Measurements from ENCODE around the gene FBXO28. TPM values are rescaled to one million over a fixed set of nuclear protein-coding genes. Genes with fewer than 3 reads are reported as not detected.

The FBXO28 gene
- polyA plus RNA-seq, 1 donor (not counting 4 experiments of a cell fraction or from before 2014, with no cell fraction given) = 36.5 TPM

GRCh38 chr1:224090116-224090515 lies 23.8 kb upstream of the FBXO28 start:
- Histone ChIP-seq H2AFZ (ENCODE audit: control insufficient read depth, low read length) (no peak overlapping the region), H3K36me3 (ENCODE audit: control insufficient read depth in 2 of 2, extremely low read depth in 1 of 2, insufficient read depth in 2 of 2, low read length in 2 of 2) (no peaks in the 10 kb centered on the region), H3K9me1 (ENCODE audit: control insufficient read depth, extremely low read depth, insufficient read depth, low read length) (no peaks in the 10 kb centered on the region), H3K27me3 (ENCODE audit: control insufficient read depth, extremely low read depth, insufficient read depth, low read length) (no peaks in the 10 kb centered on the region), H3K79me2 (ENCODE audit: control insufficient read depth, insufficient read depth, low read length) (no peaks in the 10 kb centered on the region), H3K4me2 (ENCODE audit: control insufficient read depth, extremely low read depth, insufficient read depth, low read depth, low read length) (no peak overlapping the region), H3K27ac (ENCODE audit: control insufficient read depth, insufficient read depth, low read length) (no peak overlapping the region), H3K9me3 (ENCODE audit: control insufficient read depth, low read depth, low read length) (no peaks in the 10 kb centered on the region), H3K4me3 (ENCODE audit: control insufficient read depth in 2 of 3, extremely low read depth in 1 of 3, insufficient read depth in 2 of 3, low read depth in 1 of 3, low read length in 3 of 3) (no peak overlapping the region), H4K20me1 (ENCODE audit: control insufficient read depth, extremely low read depth, insufficient read depth, low read length) (no peaks in the 10 kb centered on the region), H3K9ac (ENCODE audit: control insufficient read depth, extremely low read depth, insufficient read depth, low read length) (no peak overlapping the region), H3K4me1 (ENCODE audit: control insufficient read depth, extremely low read depth, insufficient read depth, low read length) (no peaks in the 10 kb centered on the region)
- TF ChIP-seq CTCF (optimal IDR thresholded peaks at IDR 0.05 in 1 of 3, IDR thresholded peaks at IDR 0.05 in 1 of 3, conservative IDR thresholded peaks at IDR 0.05 in 1 of 3; ENCODE audit: extremely low read depth in 1 of 3, insufficient read depth in 2 of 3, low read length in 3 of 3) (no peak), EZH2 (IDR thresholded peaks at IDR 0.05; ENCODE audit: low read length) (no peak)
- dilution Hi-C loops (cut with MboI; ENCODE audit: extremely low pct_ligation_motif_present, low sequenced_read_pairs) = no loop called here
- FAIRE-seq (no peak), DNase-seq (ENCODE audit: low read depth, low spot score) (no peak)

DNA sequence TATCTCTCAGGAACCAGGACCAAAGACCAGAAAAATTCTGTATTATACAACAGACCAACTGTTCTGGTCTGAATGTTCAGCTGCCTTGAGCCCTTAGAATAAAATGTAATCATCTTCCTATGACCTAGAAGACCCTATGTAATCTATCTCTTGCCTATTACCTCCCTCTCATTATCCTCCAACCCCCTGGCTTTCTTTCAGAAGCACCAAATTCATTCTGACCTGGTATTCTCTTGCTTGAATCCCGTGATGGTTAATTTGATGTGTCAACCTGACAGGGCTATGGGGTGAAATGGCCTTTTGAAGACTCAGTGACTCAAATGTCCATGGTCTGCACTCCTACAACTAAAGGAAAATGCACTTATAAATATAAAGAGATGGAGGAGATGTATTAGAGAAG lies 21.8 kb upstream of the FBXO28 start:
- no peak for TF ChIP-seq EZH2 (IDR thresholded peaks at IDR 0.05; ENCODE audit: low read length)
- TF ChIP-seq CTCF (optimal IDR thresholded peaks at IDR 0.05 in 1 of 3, IDR thresholded peaks at IDR 0.05 in 1 of 3, conservative IDR thresholded peaks at IDR 0.05 in 1 of 3; ENCODE audit: extremely low read depth in 1 of 3, insufficient read depth in 2 of 3, low read length in 3 of 3) = no peak
- DNase-seq (ENCODE audit: low read depth, low spot score) (no peak), FAIRE-seq (no peak)
- Histone ChIP-seq H2AFZ (ENCODE audit: control insufficient read depth, low read length) (no peak overlapping the region), H3K4me1 (ENCODE audit: control insufficient read depth, extremely low read depth, insufficient read depth, low read length) (no peaks in the 10 kb centered on the region), H4K20me1 (ENCODE audit: control insufficient read depth, extremely low read depth, insufficient read depth, low read length) (no peaks in the 10 kb centered on the region), H3K4me3 (ENCODE audit: control insufficient read depth in 2 of 3, extremely low read depth in 1 of 3, insufficient read depth in 2 of 3, low read depth in 1 of 3, low read length in 3 of 3) (no peak overlapping the region), H3K36me3 (ENCODE audit: control insufficient read depth in 2 of 2, extremely low read depth in 1 of 2, insufficient read depth in 2 of 2, low read length in 2 of 2) (no peaks in the 10 kb centered on the region), H3K27me3 (ENCODE audit: control insufficient read depth, extremely low read depth, insufficient read depth, low read length) (peaks cover 10% of the 10 kb centered on the region), H3K27ac (ENCODE audit: control insufficient read depth, insufficient read depth, low read length) (no peak overlapping the region), H3K9ac (ENCODE audit: control insufficient read depth, extremely low read depth, insufficient read depth, low read length) (no peak overlapping the region), H3K9me1 (ENCODE audit: control insufficient read depth, extremely low read depth, insufficient read depth, low read length) (no peaks in the 10 kb centered on the region), H3K9me3 (ENCODE audit: control insufficient read depth, low read depth, low read length) (no peaks in the 10 kb centered on the region), H3K79me2 (ENCODE audit: control insufficient read depth, insufficient read depth, low read length) (no peaks in the 10 kb centered on the region), H3K4me2 (ENCODE audit: control insufficient read depth, extremely low read depth, insufficient read depth, low read depth, low read length) (no peak overlapping the region)
- dilution Hi-C loops (cut with MboI; ENCODE audit: extremely low pct_ligation_motif_present, low sequenced_read_pairs) = no loop called here

Measured in keratinocyte (primary cell).